GM19025 (cell line): ENCODE measurements around the gene LSS.
"Not testable (repeated sequence)": the region's sequence is repeated elsewhere in the genome, so short reads cannot be mapped to it uniquely, and the experiment has no call there.

Source experiments
- ATAC-seq: cut with Tn5 transposase; IDR thresholded peaks from one replicate; pipeline ENCODE4 v1.9.1; 2021; ENCODE audit warnings: mild to moderate bottlenecking, low read depth, moderate library complexity; ENCODE audit not compliant: unreplicated experiment

Gene LSS

DNA sequence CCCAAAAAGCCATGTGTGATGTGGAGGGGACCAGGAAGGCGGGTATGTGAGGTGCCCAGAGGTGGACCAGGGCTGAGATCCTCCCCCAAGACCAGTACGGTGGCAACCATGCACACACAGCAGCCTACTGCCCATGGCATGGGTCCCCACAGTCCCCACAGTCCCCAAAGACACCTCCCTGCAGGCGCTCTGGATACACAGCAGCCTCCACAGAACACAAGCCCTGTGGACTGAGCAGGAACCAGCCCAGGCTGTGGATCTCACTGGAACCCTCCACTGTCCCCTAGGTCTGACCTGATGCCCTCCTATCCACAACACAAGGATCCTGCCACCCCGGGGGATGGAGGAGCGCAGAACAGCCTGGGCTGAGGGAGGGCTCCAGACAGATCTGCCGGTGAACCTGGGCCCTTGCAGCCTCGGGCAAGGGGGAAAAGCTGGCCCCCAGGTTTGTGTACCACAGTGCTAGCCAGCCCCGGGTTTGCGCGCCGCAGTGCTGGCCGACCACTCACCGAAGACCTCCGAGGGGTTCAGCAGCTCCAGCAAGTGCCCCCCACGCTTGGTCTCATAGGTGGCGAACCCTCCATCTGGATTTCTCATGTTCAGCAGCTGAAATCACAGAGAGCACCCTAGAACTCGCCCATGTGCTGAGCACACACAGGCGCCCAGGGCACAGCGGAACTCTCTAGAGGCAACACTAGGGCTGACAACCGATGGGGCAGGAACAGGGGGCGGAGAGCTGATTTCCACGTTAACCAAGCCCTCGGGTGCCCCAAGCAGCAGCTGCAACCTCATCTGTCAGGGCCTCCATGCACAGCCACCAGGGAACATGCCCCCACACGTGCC, 22.2 kb downstream of the LSS start:
- ATAC-seq = no peak

DNA sequence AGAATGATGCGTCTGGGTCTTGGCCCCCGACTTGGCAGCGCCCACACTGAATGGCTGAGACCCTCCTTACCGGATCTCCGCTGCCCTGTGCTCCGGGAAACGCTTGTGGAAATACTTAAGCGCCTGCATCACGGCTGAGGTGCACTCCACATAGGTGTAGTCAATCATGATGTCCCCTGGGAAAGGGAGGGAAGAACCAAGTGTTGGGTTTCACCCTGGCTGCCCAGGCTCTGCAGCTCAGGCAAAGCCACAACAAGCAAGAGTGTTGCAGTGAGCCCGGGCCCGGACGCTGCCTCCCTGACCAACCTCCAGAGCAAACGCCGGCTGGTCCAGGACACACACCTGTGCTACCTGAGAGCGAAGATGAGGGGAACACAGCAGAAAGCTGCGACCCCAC, 22.8 kb downstream of the LSS start:
- ATAC-seq = no peak

DNA sequence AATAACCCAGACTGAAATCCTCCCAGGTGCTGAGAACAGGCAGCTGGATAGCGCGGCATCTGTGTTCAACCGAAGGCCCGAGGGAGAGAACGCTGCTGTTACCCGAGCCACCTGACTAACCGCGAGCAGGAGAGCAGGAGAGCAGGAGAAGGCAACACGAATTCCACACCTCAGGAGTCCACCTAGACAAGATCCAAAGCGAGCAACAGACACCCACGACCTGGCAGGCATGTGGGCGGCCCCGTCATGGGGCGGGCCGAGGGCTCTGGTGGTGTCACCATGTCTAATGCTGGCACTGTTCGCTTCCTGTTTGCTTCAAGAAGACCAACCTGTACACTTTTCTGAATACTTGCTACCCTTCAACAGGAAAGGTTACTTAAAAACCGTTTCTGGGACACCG, 23.4 kb downstream of the LSS start:
- ATAC-seq = no peak

DNA sequence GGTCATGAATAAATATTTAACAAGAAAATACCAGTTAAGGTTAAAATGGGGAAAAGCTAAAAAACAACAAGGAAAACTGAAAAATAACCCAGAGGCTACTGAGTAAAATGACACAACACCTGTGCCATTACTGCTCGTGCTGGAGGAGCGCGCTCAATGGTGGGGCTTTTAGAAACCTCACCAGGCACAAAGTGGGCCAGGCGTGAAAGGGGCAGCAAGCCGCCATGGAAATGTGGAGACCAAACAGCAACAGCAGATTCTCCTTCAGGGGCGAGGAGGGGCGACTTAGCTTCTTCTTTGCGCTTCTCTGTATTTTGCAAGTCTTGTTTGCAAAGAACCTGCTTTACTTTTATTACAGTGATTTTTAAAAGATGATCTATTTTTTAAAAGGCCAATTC, 25.4 kb downstream of the LSS start:
- ATAC-seq = no peak

DNA sequence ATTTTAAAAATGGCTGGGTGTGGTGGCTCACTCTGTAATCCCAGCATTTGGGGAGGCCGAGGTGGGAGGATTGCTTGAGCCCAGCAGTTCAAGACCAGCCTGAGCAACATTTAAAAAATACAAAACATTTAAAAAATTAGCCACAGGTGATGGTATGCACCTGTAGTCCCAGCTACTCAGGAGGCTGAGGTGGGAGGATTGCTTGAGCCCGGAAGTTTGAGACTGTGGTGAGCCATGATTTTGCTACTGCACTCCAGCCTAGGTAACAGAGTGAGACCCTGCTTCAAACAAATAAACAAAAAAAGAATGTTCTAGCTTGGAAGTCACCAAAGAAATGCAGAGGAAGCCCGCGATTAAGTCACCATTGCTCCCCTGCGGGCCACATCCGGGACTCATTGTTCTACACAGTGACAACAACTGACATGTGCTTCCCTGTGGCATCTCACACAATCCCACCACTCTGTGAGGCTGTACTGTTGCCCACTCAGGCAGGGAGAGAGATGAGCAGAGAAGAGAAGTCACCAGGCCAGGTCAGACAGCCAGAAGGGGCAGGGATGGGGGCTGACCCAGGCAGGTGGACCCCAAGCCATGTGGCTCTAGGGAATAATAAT, 25.9 kb downstream of the LSS start:
- no peak for ATAC-seq

DNA sequence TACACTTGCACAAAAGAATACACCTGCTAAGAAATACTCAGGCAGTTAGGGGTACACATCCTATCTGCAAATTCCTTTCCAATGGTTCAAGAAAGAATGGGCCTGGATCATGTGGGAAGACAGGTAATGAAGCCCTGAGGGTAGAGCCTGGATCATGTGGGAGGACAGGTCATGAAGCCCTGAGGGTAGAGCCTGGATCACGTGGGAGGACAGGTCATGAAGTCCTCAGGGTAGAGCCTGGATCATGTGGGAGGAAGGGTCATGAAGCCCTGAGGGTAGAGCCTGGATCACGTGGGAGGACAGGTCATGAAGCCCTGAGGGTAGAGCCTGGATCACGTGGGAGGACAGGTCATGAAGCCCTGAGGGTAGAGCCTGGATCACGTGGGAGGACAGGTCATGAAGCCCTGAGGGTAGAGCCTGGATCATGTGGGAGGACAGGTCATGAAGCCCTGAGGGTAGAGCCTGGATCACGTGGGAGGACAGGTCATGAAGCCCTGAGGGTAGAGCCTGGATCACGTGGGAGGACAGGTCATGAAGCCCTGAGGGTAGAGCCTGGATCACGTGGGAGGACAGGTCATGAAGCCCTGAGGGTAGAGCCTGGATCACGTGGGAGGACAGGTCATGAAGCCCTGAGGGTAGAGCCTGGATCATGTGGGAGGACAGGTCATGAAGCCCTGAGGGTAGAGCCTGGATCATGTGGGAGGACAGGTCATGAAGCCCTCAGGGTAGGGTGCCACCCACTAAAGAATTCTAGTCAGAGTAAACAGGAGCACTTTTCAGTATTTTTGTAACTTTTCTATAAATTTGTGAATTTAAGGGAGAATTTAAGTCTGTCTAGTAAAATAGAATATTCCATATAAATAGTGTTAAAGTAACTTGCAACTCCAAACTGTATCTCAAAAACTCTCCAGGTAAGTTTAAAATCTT, 27.4 kb downstream of the LSS start:
- not testable (repeated sequence) for ATAC-seq

DNA sequence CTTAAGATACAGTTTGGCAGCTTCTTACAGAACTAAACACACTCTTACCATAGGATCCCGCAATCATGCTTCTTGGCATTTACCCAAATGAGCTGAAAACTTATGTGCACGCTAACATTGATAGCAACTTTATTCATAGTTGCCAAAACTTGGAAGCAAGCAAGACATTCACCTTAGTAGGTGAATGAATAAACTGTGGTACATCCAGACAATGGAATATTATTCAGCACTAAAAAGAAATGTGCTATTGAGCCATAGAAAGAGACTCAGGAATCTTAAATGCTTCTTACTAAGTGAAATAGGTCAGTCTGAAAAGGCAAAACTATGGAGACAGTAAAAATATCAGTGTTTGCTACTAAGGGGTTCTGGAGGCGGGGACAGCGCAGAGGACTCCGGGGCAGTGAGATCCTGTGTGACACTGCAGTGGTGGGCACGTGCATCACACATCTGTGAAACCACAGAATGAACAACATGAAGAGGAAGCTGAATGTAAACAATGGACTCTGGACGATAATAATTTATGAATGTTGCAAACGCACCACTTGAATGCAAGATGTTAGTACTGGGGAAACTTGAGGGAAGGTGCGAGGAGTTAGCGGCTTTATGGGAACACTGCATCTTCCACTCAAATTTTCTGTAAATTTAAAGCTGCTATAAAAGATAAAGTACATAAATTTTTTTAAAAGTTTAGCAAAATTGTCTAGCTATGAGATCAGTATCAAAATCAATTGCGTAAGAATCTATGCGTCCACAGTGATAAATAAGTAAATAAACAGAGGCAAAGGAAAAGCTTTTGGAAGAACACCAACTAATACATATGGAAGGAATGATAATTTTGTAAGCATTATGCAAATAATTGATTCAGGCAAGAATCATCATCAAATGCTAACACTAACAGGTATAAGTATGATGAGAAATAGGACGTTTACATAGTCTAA, 28.9 kb downstream of the LSS start:
- ATAC-seq = no peak

DNA sequence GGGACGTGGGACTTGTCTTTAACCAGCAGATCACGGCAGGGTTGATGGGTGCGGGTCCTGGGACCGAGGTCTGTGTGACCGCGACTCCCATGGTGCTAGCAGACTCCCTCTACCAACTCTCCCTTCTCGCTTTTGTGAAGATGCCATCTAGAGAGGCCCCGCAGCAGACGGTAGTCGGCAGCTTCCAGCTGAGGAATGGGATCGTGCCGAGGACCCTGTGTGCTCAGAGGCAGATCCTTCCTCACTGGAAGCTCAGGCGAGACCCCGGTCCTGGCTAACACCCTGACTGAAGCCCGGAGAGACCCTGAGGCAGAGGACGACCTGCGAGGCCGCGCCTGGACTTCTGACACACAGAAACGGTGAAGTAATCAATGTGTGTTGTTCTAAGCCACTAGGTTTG, 31.8 kb downstream of the LSS start:
- no peak for ATAC-seq

DNA sequence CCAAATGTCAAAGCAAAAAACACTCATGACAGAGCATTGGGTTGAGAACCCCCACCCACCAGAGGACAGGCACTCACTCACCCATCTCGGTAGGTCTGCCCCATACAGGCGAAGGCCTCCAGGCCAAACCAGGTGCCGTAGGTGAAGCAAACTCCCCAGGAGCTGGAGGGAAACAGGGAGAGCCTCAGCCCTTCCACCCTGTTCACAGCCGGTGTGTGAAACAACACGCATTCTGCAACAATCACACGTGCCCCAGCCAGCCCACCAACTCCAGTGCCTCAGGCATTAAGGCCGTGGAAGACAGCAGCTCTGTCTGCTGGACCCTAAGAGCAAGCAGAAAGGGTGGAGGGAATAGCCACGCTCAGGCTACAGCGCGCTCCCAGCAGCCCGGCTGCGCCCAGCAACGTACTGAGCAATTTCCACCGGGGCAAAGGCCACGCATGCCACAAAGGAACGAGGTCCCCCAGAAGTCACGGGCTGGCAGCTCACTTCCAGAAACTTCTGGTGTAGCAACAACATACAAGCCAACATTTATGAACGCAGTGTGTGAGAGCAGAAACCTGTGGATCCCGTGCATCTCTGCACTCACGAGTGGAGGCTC, 32.9 kb downstream of the LSS start:
- no peak for ATAC-seq

DNA sequence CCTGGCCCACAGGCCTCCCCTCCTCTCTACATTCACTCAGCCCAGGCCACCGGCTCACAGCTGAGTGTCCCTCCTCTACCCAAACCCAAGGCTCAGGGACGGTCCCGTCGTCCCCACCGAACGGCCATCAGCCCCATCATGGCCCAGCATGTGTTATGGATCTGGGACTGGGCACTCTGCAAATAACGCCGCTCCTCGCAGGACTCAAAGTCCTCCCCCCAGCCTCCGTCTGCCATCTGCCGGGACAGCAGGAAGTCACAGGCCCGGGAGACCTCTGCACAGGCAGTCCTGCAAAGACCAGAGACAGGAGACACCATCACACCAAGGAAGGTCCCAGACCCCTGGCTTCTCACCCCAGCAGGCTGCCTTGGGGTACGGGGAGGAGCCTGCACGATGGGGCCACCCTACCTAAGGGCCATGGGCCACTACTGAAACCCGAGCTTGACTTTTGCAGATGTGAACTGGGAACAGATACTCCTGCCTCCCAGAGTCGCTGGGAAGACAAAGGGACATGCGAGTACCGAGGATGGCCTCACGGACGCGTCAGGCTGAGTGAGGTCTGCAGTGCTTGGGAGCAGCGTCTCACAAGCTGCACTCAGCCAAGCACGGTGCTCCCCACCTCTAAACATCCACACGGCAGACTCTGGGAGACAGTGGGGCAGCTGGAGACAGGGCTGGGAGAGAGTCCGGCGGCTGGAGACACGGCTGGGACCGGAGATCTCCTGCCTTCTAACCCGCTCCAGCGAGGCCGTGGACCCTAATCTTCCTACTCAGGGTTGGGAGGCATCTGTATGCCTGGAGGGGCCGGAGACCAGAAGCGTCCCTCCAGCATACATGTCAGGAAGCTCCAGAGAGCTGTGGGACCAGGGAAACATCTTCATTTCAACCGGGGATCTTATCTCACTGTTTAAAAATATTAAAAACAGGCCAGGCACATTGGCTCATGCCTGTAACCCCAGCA, 33.9 kb downstream of the LSS start:
- ATAC-seq = no peak

DNA sequence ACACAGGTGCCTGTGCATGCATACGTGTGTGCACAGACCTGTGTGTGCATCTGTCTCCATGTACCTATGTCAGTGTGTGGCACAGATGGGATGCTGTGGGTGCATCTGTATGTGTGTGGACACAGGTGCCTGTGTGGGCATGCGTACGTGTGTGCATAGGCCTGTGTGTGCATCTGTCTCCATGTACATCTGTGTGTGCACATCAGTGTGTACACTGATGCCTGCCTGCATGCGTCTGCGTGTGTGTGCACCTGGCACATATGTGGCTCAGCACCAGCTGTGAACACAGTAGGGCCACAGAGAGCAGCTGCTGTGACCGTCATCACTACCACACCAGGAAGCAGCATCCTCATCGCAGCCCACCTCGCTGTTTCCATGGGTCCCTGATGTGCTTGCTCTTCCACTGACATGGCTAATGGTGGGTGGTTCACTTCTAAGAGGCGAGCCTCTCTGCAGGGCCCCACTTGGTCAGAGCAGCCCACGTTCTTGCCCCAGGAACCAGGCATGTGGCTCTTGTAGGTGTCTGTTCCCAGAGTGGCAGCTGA, 34.7 kb downstream of the LSS start:
- no peak for ATAC-seq

DNA sequence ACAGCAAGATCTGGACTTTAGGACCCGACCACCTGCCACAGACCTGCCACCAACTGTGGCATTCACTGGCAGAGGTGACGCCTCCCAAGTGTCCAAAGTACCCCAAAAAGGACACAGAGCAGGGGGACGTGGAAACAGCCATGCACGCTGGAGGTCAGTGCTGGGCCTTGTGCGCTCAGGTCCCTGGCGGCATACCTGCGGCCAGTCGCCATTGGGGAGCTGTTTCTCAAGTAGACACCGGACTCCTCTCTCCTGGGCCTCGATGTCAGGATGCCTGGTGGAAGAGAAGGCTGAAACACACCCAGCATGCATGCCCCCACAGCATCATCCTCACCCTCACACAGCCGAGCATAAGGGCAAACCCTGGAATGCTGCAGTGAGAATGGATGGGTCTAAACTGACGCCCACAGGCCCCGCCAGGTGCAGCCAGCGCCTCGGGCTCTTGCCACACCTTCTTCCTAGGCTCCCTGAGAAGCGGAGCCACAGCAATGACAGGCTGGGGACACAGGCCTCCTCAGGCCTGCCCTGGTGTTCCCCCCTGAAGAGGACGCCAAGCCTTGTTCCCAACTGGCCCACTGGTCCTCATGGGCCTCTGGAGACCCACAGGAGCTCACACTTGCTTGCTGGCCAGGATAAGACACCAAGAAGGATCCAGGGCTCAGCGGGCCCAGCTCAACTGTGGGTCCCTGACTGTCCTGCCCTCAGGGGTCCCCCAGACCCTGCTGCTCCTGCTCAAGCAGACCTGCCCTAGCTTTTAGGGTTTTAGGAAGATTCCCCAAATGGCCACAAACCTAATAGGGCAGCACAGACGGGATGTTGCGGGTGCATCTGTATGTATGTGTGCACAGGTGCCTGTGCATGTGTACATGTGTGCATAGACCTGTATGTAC, 36.6 kb downstream of the LSS start:
- ATAC-seq = no peak

DNA sequence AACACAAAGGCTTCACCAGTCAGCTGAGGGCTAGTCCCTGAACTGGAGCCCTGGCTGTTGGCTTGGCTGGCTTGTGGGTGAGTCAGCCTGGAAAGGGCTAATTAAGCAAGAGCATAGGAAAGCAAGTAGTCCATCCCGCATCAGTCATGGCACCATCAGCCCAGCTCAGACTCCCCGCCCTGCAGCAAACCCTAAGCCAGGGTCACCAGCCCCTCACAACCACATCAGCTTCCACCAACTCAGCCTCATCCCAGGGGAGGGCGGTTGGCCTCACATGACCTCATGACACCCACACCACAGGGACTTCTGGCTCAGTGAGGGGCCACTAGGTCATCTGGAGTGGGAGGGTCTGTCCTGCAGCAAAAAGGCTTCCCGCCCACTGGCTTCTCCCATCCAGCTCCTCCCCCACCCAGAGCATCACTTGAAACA, 37.3 kb downstream of the LSS start:
- no peak for ATAC-seq

DNA sequence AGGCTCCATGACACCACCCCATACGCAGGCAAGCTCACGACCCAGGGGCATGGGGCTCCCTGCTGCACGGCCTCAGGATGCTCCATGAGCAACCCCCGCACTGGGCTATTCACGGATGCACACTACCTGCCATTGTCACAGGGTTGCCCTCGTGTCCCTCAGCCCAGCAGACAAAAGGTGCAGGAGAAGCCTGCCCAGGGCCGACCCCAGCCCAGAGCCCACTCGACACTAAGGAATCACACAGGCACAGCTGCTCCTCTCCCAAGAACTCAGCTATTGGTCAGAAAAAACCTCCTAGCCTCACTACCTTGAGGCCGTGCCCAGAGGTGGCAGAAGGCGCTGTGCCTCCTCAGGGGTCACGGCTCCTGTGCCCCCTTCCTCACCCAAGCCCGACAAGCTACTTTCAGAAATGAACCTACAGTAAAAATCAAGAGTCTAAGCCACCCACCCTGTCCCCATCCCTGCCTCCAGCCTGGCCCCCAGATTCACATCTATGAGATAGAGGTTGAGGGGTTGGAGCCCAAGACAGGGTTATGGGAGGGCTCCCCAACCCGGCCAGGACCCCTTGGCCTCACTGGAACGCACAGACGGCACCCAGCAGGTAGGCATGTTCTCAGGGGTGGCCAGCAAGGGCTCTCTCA, 38.0 kb downstream of the LSS start:
- ATAC-seq = no peak

DNA sequence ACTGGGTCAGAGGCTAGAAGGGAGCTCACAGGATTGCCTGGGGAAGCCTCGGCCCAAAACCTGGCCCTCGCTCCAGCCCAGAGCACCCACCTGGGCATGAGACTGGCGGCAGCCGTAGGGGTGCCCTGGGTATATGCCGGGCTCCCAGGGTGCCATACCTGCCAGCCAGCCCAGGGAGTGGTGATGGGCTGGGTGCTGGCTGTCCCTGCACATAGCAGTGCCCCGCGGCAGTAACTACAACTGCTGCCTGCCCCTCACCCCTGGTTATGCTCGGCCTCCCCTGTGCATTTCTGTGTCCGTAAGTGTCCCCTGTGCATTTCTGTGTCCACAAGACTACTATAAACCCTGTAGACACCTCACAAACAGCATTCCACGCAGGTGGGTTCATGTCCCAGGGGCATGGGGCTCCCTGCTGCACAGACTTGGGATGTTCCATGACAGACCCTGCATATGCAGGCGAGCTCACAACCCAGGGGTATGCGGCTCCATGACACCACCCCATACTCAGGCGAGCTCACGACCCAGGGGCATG, 38.5 kb downstream of the LSS start:
- no peak for ATAC-seq

DNA sequence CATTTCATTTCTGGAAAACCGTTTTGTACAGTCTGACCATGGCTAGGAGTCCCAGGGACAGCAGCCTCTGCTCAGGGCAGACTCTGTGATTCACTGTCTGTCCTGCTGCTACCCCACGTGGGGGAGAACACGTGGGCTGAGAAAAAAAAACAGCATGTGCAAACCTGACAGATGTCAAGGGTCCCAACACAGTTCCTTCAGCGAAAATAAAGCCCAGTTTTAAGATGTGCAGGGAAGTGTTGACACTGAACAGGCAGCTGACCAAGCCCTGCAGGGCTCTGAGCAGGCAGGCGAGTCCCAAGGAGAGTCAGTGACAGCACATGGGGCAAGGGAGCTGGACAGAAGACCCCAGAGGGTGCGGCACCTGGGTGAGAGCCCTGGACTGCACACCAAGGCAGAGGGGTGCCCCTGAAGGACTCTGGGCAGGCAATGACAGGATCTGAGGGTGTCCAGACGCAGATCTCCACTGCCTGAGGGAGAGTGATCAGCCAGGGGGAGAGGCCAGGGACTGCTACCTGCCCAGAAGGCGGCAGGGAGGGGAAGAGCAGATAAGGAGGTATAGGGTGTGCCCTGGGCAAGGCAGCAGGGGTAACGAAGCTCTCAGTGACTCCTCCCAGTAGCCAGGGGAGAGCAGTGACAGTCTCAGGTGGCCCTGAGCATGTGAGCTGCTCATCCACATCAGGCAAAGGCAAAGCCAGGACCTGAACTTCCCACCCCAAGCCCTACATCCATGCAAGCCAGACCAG, 39.2 kb downstream of the LSS start:
- ATAC-seq = no peak
